Mucosa of descending colon (tissue), 3 donors: ENCODE data around the gene NEGR1. TPM values are rescaled to one million over a fixed set of nuclear protein-coding genes. Genes with fewer than 3 reads are reported as not detected.

Experiments
- ATAC-seq: fragments of 200-7000 bp; cut with Tn5 transposase; one replicate; pipeline ENCODE4 v1.9.1; 2020; ENCODE audit warnings: mild to moderate bottlenecking, moderate library complexity
- DNase-seq, 3 donors: peaks; one replicate each; pipeline ENCODE4 v3.0.0-alpha.2; 2020
- H3K36me3 ChIP-seq: fragments of 200-600 bp; one replicate; pipeline ENCODE4 v1.8.0; 2021; ENCODE audit warnings: low read depth, mild to moderate bottlenecking
- H3K4me1 ChIP-seq: fragments of 200-600 bp; one replicate; pipeline ENCODE4 v1.8.0; 2021; ENCODE audit warnings: low read depth, mild to moderate bottlenecking
- H3K4me3 ChIP-seq: fragments of 200-600 bp; one replicate; pipeline ENCODE4 v1.8.0; 2021; ENCODE audit warnings: mild to moderate bottlenecking
- H3K9me3 ChIP-seq: fragments of 200-600 bp; one replicate; pipeline ENCODE4 v1.8.0; 2021; ENCODE audit warnings: mild to moderate bottlenecking
- intact Hi-C, 2 donors: fragments of 100-400 bp; cut with DNase I in 1 of 2; cut with micrococcal nuclease in 1 of 2; formaldehyde crosslinking; loops; one replicate each; pipeline versions ENCODE4 v1.11.0 to v1.11.1; 2022; cut with DNase I, micrococcal nuclease
- total RNA-seq, 3 donors: library from RNA; stranded (reverse); fragmentation: NEBNext Ultra II Directional in 2 of 3; extraction: Animal tissue kit (Norgen Biotek cat#: 25700) in 2 of 3; gene quantifications; one replicate each; pipeline versions ENCODE4 v1.2.1 to v1.2.4, GENCODE V29; 2021 to 2023
- TF ChIP-seq, protein P1 (sequence below): fragments of 200-600 bp; IDR thresholded peaks from one replicate; pipeline ENCODE4 v1.8.0; 2022; ENCODE audit warnings: antibody characterized with exemption, mild to moderate bottlenecking
- donor health status: DM: no; HTN: no; CAD: no; lungs with moderate emphysema.
- donor health status: DM: no; HTN: no; CAD: no.
- donor health status: DM: no; HTN: yes; CAD: no.

The NEGR1 gene
- total RNA-seq, 3 donors from 2014 or later = 2.3 to 47.9 (median 8.0) TPM

DNA sequence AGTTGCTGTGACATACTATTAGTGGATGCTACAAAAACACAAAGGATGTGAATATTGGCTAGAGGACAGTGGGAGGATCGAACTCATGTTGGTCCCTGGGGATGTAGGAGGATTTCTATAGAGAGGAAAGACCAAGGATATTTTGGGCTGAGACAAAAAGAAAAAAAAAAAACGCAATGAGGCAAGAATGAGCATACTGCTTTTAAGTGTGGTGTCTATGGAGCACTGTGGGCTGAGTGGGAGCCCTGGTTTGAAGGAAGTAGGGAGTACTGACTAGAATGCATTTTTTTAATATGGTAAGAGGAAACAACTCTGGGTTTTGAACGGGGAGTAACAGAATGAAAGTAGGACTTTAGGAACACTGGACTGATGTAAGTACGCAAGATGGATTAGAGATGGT lies 450.7 kb downstream of the NEGR1 start:
- DNase-seq (no peak), ATAC-seq (no peak)
- no peaks in the 10 kb centered on the region for H3K9me3 ChIP-seq
- no peak overlapping the region for H3K4me3 ChIP-seq
- TF ChIP-seq, protein P1, sequence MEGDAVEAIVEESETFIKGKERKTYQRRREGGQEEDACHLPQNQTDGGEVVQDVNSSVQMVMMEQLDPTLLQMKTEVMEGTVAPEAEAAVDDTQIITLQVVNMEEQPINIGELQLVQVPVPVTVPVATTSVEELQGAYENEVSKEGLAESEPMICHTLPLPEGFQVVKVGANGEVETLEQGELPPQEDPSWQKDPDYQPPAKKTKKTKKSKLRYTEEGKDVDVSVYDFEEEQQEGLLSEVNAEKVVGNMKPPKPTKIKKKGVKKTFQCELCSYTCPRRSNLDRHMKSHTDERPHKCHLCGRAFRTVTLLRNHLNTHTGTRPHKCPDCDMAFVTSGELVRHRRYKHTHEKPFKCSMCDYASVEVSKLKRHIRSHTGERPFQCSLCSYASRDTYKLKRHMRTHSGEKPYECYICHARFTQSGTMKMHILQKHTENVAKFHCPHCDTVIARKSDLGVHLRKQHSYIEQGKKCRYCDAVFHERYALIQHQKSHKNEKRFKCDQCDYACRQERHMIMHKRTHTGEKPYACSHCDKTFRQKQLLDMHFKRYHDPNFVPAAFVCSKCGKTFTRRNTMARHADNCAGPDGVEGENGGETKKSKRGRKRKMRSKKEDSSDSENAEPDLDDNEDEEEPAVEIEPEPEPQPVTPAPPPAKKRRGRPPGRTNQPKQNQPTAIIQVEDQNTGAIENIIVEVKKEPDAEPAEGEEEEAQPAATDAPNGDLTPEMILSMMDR = no peak
- intact Hi-C loops = no loop called here
- H3K4me1 ChIP-seq = no peaks in the 10 kb centered on the region
- no peaks in the 10 kb centered on the region for H3K36me3 ChIP-seq

DNA sequence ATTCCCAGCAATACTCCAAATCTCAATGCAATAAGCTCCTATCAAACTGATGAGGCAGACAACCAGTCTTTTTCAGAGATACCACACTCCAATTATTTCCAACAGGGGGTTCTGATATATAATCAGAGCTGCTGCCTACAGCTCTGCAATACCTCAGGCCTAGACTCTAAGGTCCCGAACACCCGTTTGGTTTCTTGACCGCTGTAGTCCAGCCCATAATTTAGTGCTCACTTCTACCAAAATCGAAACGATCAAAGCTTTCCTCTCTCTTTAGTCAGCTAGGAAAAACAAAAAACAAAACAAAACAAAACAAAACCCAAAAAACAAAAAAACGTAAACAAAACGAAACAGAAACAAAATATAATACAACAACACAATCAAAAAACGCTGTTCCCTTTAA lies 453.0 kb downstream of the NEGR1 start:
- H3K4me3 ChIP-seq = no peak overlapping the region
- no peak for ATAC-seq
- H3K36me3 ChIP-seq = no peaks in the 10 kb centered on the region
- no peak for DNase-seq
- TF ChIP-seq, protein P1 = no peak
- intact Hi-C loops = no loop called here
- peaks cover 2% of the 10 kb centered on the region for H3K4me1 ChIP-seq
- H3K9me3 ChIP-seq = no peaks in the 10 kb centered on the region

DNA sequence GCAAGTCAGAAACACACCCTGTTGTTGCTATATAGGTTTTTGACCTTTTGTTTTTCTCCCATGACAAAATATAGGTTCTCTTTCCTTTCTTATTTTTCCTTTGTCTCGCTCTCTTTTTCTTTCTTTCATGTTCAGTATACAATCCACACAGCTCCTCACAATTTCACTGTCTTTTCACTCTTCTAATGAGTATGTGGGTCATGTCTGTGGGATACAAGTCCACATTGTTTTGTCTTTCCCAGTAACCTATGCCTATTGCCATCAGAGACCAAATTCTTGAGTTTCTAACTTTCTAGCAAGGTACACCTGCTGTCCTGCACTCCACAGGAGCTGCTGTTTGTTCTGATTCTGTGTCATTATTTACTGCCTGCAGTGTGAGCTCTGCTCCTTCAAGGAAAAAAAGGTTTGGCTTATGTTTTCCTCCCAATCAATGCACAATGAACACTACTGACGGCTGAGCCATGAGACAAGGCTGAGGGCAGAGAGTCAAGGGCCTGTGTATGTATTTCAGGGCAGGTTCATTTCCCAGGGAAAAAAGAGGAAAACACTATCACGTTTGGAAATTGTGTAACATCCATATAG lies 453.8 kb downstream of the NEGR1 start:
- Histone ChIP-seq H3K4me3 (no peak overlapping the region), H3K9me3 (no peaks in the 10 kb centered on the region), H3K4me1 (peaks cover 7% of the 10 kb centered on the region), H3K36me3 (no peaks in the 10 kb centered on the region)
- peak; percentile 72 for ATAC-seq
- peak in 1 of 3 donors; percentile 12 for DNase-seq
- TF ChIP-seq, protein P1 = no peak
- intact Hi-C loops = no loop called here

DNA sequence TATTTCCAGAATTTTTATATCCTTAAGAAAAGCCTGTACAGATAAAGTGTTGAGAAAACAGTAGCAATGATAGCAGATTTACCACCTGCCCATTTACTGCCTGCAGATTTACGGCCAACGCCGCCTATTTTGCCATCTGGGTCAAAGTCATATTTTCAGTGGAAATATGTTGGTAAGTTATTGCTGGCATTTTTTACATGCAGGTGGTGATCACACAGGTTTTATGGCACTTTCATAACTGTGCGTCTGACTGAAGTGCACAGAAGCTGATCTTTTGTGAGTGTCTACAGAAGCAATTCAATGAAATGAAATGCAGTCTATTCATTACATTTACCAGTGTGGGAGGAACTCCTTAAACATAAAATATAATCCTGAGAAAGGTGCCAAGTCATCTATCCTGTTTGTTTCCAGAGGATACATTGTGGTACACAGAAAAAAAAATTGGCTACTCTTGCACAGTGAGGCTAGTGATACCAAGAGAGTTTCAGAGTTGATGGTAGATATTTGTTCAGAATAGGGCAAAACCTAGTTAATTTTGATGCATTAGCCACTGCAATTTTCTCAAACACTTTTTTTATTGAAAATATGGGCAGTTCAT lies 458.5 kb downstream of the NEGR1 start:
- intact Hi-C loops = no loop called here
- Histone ChIP-seq H3K4me1 (peaks cover 7% of the 10 kb centered on the region), H3K4me3 (no peak overlapping the region), H3K36me3 (no peaks in the 10 kb centered on the region), H3K9me3 (no peaks in the 10 kb centered on the region)
- ATAC-seq = peak; percentile 94
- TF ChIP-seq, protein P1 = no peak
- DNase-seq = peak; percentile 48 to 72 (median 63)

DNA sequence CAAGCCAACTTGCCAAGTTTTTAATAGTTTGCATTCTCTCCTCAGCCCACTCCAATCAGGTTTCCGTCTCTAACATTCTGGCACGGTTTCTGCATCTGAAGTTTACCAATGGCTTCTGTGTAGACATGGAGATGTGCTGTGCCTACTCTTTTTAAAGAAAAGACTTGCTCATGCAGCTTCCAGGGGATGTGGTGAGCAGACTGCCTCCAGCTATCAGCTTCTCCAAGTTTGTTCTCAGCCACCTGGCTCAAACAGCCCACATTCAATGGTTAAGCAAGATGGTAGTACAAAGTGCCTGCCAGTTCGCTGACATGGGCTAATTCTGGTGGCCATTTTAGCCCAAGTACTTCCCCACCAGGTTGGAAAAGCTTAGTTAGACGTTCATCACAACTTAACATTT lies 465.3 kb downstream of the NEGR1 start:
- Histone ChIP-seq H3K9me3 (no peaks in the 10 kb centered on the region), H3K4me3 (no peak overlapping the region), H3K4me1 (no peaks in the 10 kb centered on the region), H3K36me3 (no peaks in the 10 kb centered on the region)
- DNase-seq = no peak
- no peak for ATAC-seq
- TF ChIP-seq, protein P1 = no peak
- intact Hi-C loops = no loop called here
